ENCODE data around the gene LAMC1.

LAMC1 gene

GRCh38 chr1:182996816-182997215 lies 26.4 kb upstream of the LAMC1 start:
- H3K9me3 ChIP-seq (ENCODE audit: control insufficient read depth in 5 of 5, low read length in 5 of 5) = no peaks in the 10 kb centered on the region
- H3K36me3 ChIP-seq (ENCODE audit: control insufficient read depth in 5 of 5, insufficient read depth in 5 of 5, low read length in 5 of 5) = no peaks in the 10 kb centered on the region
- H3K27ac ChIP-seq (ENCODE audit: low read depth, low read length) = no peak overlapping the region
- H3K27me3 ChIP-seq (ENCODE audit: control insufficient read depth in 5 of 5, insufficient read depth in 4 of 5, low read length in 5 of 5) = no peaks in the 10 kb centered on the region
- no peak overlapping the region for H3K9ac ChIP-seq (ENCODE audit: low read length in 5 of 5)
- peaks cover 0 to 11% (median 10%) of the 10 kb centered on the region in 5 donors for H3K4me1 ChIP-seq (ENCODE audit: control insufficient read depth in 5 of 5, insufficient read depth in 5 of 5, low read length in 5 of 5)
- no peak overlapping the region for H3K4me3 ChIP-seq (ENCODE audit: low read depth in 1 of 5, low read length in 5 of 5)

GRCh38 chr1:182998482-182998881 lies 24.7 kb upstream of the LAMC1 start:
- Histone ChIP-seq H3K36me3 (ENCODE audit: control insufficient read depth in 5 of 5, insufficient read depth in 5 of 5, low read length in 5 of 5) (no peaks in the 10 kb centered on the region), H3K27ac (ENCODE audit: low read depth, low read length) (no peak overlapping the region), H3K9me3 (ENCODE audit: control insufficient read depth in 5 of 5, low read length in 5 of 5) (no peaks in the 10 kb centered on the region), H3K27me3 (ENCODE audit: control insufficient read depth in 5 of 5, insufficient read depth in 4 of 5, low read length in 5 of 5) (no peaks in the 10 kb centered on the region), H3K9ac (ENCODE audit: low read length in 5 of 5) (no peak overlapping the region), H3K4me3 (ENCODE audit: low read depth in 1 of 5, low read length in 5 of 5) (no peak overlapping the region), H3K4me1 (ENCODE audit: control insufficient read depth in 5 of 5, insufficient read depth in 5 of 5, low read length in 5 of 5) (peaks cover 0 to 24% (median 19%) of the 10 kb centered on the region in 5 donors)

- Histone ChIP-seq H3K4me1 (ENCODE audit: control insufficient read depth in 5 of 5, insufficient read depth in 5 of 5, low read length in 5 of 5) (peaks cover 2 to 30% (median 24%) of the 10 kb centered on the region in 5 donors), H3K9me3 (ENCODE audit: control insufficient read depth in 5 of 5, low read length in 5 of 5) (no peaks in the 10 kb centered on the region), H3K4me3 (ENCODE audit: low read depth in 1 of 5, low read length in 5 of 5) (no peak overlapping the region), H3K27ac (ENCODE audit: low read depth, low read length) (peak overlapping the region; percentile 27), H3K36me3 (ENCODE audit: control insufficient read depth in 5 of 5, insufficient read depth in 5 of 5, low read length in 5 of 5) (no peaks in the 10 kb centered on the region), H3K27me3 (ENCODE audit: control insufficient read depth in 5 of 5, insufficient read depth in 4 of 5, low read length in 5 of 5) (no peaks in the 10 kb centered on the region), H3K9ac (ENCODE audit: low read length in 5 of 5) (no peak overlapping the region)
Observed at GRCh38 chr1:183000167-183000962, 22.9 kb upstream of the LAMC1 start.

- no peak overlapping the region for H3K4me3 ChIP-seq (ENCODE audit: low read depth in 1 of 5, low read length in 5 of 5)
- no peaks in the 10 kb centered on the region for H3K9me3 ChIP-seq (ENCODE audit: control insufficient read depth in 5 of 5, low read length in 5 of 5)
- H3K27ac ChIP-seq (ENCODE audit: low read depth, low read length) = peak overlapping the region; percentile 70
- H3K9ac ChIP-seq (ENCODE audit: low read length in 5 of 5) = no peak overlapping the region
- H3K36me3 ChIP-seq (ENCODE audit: control insufficient read depth in 5 of 5, insufficient read depth in 5 of 5, low read length in 5 of 5) = no peaks in the 10 kb centered on the region
- H3K27me3 ChIP-seq (ENCODE audit: control insufficient read depth in 5 of 5, insufficient read depth in 4 of 5, low read length in 5 of 5) = no peaks in the 10 kb centered on the region
- peaks cover 2 to 30% (median 22%) of the 10 kb centered on the region in 5 donors for H3K4me1 ChIP-seq (ENCODE audit: control insufficient read depth in 5 of 5, insufficient read depth in 5 of 5, low read length in 5 of 5)
Observed at GRCh38 chr1:183002267-183002666, 21.0 kb upstream of the LAMC1 start.

- Histone ChIP-seq H3K4me1 (ENCODE audit: control insufficient read depth in 5 of 5, insufficient read depth in 5 of 5, low read length in 5 of 5) (peaks cover 2 to 30% (median 22%) of the 10 kb centered on the region in 5 donors), H3K9me3 (ENCODE audit: control insufficient read depth in 5 of 5, low read length in 5 of 5) (no peaks in the 10 kb centered on the region), H3K36me3 (ENCODE audit: control insufficient read depth in 5 of 5, insufficient read depth in 5 of 5, low read length in 5 of 5) (no peaks in the 10 kb centered on the region), H3K9ac (ENCODE audit: low read length in 5 of 5) (no peak overlapping the region), H3K27ac (ENCODE audit: low read depth, low read length) (peak overlapping the region; percentile 70), H3K4me3 (ENCODE audit: low read depth in 1 of 5, low read length in 5 of 5) (no peak overlapping the region), H3K27me3 (ENCODE audit: control insufficient read depth in 5 of 5, insufficient read depth in 4 of 5, low read length in 5 of 5) (no peaks in the 10 kb centered on the region)
Observed at GRCh38 chr1:183002797-183003196, 20.4 kb upstream of the LAMC1 start.

GRCh38 chr1:183003203-183003602 lies 20.0 kb upstream of the LAMC1 start:
- Histone ChIP-seq H3K27ac (ENCODE audit: low read depth, low read length) (peak overlapping the region; percentile 70), H3K9me3 (ENCODE audit: control insufficient read depth in 5 of 5, low read length in 5 of 5) (no peaks in the 10 kb centered on the region), H3K36me3 (ENCODE audit: control insufficient read depth in 5 of 5, insufficient read depth in 5 of 5, low read length in 5 of 5) (no peaks in the 10 kb centered on the region), H3K4me3 (ENCODE audit: low read depth in 1 of 5, low read length in 5 of 5) (peak overlapping the region in 1 of 5 donors; percentile 34), H3K4me1 (ENCODE audit: control insufficient read depth in 5 of 5, insufficient read depth in 5 of 5, low read length in 5 of 5) (peaks cover 2 to 30% (median 22%) of the 10 kb centered on the region in 5 donors), H3K9ac (ENCODE audit: low read length in 5 of 5) (no peak overlapping the region), H3K27me3 (ENCODE audit: control insufficient read depth in 5 of 5, insufficient read depth in 4 of 5, low read length in 5 of 5) (no peaks in the 10 kb centered on the region)

- no peaks in the 10 kb centered on the region for H3K9me3 ChIP-seq (ENCODE audit: control insufficient read depth in 5 of 5, low read length in 5 of 5)
- H3K4me3 ChIP-seq (ENCODE audit: low read depth in 1 of 5, low read length in 5 of 5) = no peak overlapping the region
- H3K36me3 ChIP-seq (ENCODE audit: control insufficient read depth in 5 of 5, insufficient read depth in 5 of 5, low read length in 5 of 5) = no peaks in the 10 kb centered on the region
- H3K4me1 ChIP-seq (ENCODE audit: control insufficient read depth in 5 of 5, insufficient read depth in 5 of 5, low read length in 5 of 5) = peaks cover 2 to 30% (median 22%) of the 10 kb centered on the region in 5 donors
- H3K9ac ChIP-seq (ENCODE audit: low read length in 5 of 5) = no peak overlapping the region
- no peaks in the 10 kb centered on the region for H3K27me3 ChIP-seq (ENCODE audit: control insufficient read depth in 5 of 5, insufficient read depth in 4 of 5, low read length in 5 of 5)
- peak overlapping the region; percentile 70 for H3K27ac ChIP-seq (ENCODE audit: low read depth, low read length)
Observed at GRCh38 chr1:183004141-183004540, 19.1 kb upstream of the LAMC1 start.

GRCh38 chr1:183011859-183012258 lies 11.4 kb upstream of the LAMC1 start:
- H3K4me3 ChIP-seq (ENCODE audit: low read depth in 1 of 5, low read length in 5 of 5) = no peak overlapping the region
- H3K9me3 ChIP-seq (ENCODE audit: control insufficient read depth in 5 of 5, low read length in 5 of 5) = peaks cover 0 to 3% (median 0%) of the 10 kb centered on the region in 5 donors
- no peak overlapping the region for H3K27ac ChIP-seq (ENCODE audit: low read depth, low read length)
- no peaks in the 10 kb centered on the region for H3K4me1 ChIP-seq (ENCODE audit: control insufficient read depth in 5 of 5, insufficient read depth in 5 of 5, low read length in 5 of 5)
- no peaks in the 10 kb centered on the region for H3K36me3 ChIP-seq (ENCODE audit: control insufficient read depth in 5 of 5, insufficient read depth in 5 of 5, low read length in 5 of 5)
- H3K27me3 ChIP-seq (ENCODE audit: control insufficient read depth in 5 of 5, insufficient read depth in 4 of 5, low read length in 5 of 5) = no peaks in the 10 kb centered on the region
- H3K9ac ChIP-seq (ENCODE audit: low read length in 5 of 5) = no peak overlapping the region

GRCh38 chr1:183012301-183012994 lies 10.8 kb upstream of the LAMC1 start:
- H3K27me3 ChIP-seq (ENCODE audit: control insufficient read depth in 5 of 5, insufficient read depth in 4 of 5, low read length in 5 of 5) = no peaks in the 10 kb centered on the region
- no peaks in the 10 kb centered on the region for H3K4me1 ChIP-seq (ENCODE audit: control insufficient read depth in 5 of 5, insufficient read depth in 5 of 5, low read length in 5 of 5)
- H3K27ac ChIP-seq (ENCODE audit: low read depth, low read length) = no peak overlapping the region
- peaks cover 0 to 3% (median 0%) of the 10 kb centered on the region in 5 donors for H3K9me3 ChIP-seq (ENCODE audit: control insufficient read depth in 5 of 5, low read length in 5 of 5)
- no peak overlapping the region for H3K4me3 ChIP-seq (ENCODE audit: low read depth in 1 of 5, low read length in 5 of 5)
- no peaks in the 10 kb centered on the region for H3K36me3 ChIP-seq (ENCODE audit: control insufficient read depth in 5 of 5, insufficient read depth in 5 of 5, low read length in 5 of 5)
- H3K9ac ChIP-seq (ENCODE audit: low read length in 5 of 5) = no peak overlapping the region

- no peaks in the 10 kb centered on the region for H3K36me3 ChIP-seq (ENCODE audit: control insufficient read depth in 5 of 5, insufficient read depth in 5 of 5, low read length in 5 of 5)
- H3K9ac ChIP-seq (ENCODE audit: low read length in 5 of 5) = no peak overlapping the region
- H3K9me3 ChIP-seq (ENCODE audit: control insufficient read depth in 5 of 5, low read length in 5 of 5) = no peaks in the 10 kb centered on the region
- H3K4me1 ChIP-seq (ENCODE audit: control insufficient read depth in 5 of 5, insufficient read depth in 5 of 5, low read length in 5 of 5) = peaks cover 4 to 19% (median 12%) of the 10 kb centered on the region in 5 donors
- H3K27ac ChIP-seq (ENCODE audit: low read depth, low read length) = peak overlapping the region; percentile 54
- H3K4me3 ChIP-seq (ENCODE audit: low read depth in 1 of 5, low read length in 5 of 5) = no peak overlapping the region
- H3K27me3 ChIP-seq (ENCODE audit: control insufficient read depth in 5 of 5, insufficient read depth in 4 of 5, low read length in 5 of 5) = no peaks in the 10 kb centered on the region
Observed at GRCh38 chr1:183019139-183019740, 4.0 kb upstream of the LAMC1 start.
